ENCODE results near the gene TEX19.
"Not testable (repeated sequence)": the region's sequence is repeated elsewhere in the genome, so short reads cannot be mapped to it uniquely, and the experiment has no call there.

The TEX19 gene

GRCh38 chr17:82351713-82352488 is 7.1 kb upstream of the TEX19 start:
- DNase-seq (ENCODE audit: extremely low read depth in 1 of 2, low read depth in 1 of 2), result peak; percentile 60 to 68

- DNase-seq (ENCODE audit: extremely low read depth in 1 of 2, low read depth in 1 of 2), result no peak
Observed at GRCh38 chr17:82353484-82353883, 5.6 kb upstream of the TEX19 start.

DNA sequence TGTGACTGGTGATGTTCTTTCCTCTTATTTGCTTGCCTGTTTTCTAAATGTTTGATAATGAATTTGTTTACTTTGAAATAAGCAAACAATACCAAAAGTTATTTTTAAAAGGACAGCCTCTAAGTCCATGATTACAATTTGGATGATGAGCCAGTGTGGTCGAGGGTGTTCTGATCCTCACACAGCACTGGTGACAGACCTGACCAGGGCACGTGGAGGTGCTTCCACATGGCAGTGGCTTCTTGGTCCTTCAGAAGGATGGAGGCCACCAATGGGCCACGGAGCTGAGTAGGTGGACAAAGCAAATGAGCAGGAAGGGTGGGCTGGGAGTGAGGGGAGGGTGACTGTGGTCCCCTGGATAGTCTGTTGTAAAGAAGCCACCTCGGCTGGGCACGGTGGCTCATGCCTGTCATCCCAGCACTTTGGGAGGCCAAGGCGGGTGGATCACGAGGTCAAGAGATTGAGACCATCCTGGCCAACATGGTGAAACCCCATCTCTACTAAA is 4.2 kb upstream of the TEX19 start:
- no peak for DNase-seq (ENCODE audit: extremely low read depth in 1 of 2, low read depth in 1 of 2)

DNA sequence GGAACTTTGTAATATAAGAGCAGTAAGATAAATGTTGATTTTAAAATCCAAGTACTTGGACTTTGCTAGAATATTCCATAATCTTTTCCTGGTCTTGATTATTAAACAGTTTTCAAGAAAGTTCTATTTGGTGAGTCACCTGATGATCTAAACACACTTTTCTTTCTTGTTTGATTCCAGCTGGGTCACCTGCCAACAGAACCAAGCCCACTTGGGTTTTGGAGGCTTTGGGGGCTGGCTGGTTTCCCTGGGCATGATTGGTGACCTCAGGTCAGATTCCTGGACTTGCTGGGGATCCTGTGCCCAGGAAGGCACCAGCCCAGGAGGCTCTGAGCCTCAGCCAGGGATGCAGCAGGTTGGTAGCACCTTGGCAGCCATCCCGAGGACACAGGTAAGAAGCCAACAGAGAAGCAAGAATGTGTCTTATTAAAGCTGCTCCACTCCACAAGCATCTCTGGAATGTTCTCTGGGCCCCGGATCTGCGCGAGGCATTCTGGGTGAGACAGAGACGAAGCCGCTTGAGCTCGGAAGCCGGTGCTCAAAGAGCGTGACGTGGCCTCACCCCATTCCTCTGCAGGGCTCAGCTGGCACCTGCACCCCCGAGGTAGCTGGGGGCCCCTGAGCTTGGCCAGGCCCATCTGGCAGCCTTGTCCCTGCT is 3.1 kb upstream of the TEX19 start:
- no peak for DNase-seq (ENCODE audit: extremely low read depth in 1 of 2, low read depth in 1 of 2)

GRCh38 chr17:82356845-82357355 is 2.1 kb upstream of the TEX19 start:
- no peak for DNase-seq (ENCODE audit: extremely low read depth in 1 of 2, low read depth in 1 of 2)

DNA sequence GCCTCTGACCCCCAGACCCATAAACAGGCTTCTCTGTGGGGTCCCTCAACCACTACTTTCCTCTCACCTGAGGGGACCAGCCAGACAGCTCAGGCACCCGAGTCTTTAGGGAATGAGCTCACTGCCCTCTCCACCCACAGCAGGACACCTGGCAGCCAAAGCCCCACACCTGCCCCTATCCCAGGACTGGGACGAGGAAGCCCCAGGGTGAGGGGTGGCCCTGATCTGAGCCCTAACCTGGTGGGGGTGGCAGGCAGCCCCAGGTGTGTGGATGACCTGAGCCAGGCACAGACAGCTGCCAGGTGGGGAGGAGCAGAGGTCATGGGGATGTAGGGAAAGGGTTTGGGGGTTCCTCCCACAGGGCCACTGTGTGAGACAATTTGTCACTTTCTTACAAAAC is 1.7 kb upstream of the TEX19 start:
- no peak for DNase-seq (ENCODE audit: extremely low read depth in 1 of 2, low read depth in 1 of 2)

DNA sequence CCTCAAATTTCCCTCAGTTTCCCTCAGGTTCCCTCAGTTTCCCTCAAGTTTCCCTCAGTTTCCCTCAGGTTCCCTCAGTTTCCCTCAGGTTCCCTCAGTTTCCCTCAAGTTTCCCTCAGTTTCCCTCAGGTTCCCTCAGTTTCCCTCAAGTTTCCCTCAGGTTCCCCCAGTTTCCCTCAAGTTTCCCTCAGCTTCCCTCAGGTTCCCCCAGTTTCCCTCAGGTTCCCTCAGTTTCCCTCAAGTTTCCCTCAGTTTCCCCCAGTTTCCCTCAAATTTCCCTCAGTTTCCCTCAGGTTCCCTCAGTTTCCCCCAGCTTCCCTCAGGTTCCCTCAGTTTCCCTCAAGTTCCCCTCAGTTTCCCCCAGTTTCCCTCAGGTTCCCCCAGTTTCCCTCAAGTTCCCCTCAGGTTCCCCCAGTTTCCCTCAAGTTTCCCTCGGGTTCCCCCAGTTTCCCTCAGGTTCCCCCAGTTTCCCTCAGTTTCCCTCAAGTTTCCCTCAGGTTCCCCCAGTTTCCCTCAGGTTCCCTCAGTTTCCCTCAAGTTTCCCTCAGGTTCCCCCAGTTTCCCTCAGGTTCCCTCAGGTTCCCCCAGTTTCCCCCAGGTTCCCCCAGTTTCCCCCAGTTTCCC is 516 bp downstream of the TEX19 start:
- DNase-seq (ENCODE audit: extremely low read depth in 1 of 2, low read depth in 1 of 2), result not testable (repeated sequence)

DNA sequence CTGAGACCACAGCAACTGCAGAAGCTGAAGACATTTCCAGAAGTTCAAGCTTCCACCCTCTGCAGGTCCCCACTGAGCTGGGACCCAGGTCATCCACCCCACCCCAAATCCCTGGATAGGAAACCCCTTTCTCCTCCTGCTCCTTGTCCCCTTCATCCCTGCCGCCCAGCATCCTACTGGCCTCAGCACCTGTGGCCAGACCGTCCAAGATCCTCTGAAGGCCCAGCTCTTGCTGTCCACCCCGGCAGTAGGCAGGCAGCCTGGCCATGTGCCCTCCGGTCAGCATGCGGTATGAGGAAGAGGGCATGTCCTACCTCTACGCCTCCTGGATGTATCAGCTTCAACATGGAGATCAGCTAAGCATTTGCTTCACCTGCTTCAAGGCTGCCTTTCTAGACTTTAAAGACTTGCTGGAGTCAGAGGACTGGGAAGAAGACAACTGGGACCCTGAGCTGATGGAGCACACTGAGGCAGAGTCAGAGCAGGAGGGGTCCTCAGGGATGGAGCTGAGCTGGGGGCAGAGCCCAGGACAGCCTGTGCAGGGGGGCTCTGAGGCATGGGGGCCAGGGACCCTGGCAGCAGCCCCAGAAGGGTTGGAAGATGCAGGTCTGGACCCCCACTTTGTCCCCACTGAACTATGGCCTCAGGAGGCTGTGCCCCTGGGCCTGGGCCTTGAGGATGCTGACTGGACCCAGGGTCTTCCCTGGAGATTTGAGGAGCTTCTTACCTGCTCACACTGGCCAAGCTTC is 3.0 kb downstream of the TEX19 start:
- no peak for DNase-seq (ENCODE audit: extremely low read depth in 1 of 2, low read depth in 1 of 2)

- no peak for DNase-seq (ENCODE audit: extremely low read depth in 1 of 2, low read depth in 1 of 2)
Observed at GRCh38 chr17:82365606-82366295, 6.7 kb downstream of the TEX19 start.

DNA sequence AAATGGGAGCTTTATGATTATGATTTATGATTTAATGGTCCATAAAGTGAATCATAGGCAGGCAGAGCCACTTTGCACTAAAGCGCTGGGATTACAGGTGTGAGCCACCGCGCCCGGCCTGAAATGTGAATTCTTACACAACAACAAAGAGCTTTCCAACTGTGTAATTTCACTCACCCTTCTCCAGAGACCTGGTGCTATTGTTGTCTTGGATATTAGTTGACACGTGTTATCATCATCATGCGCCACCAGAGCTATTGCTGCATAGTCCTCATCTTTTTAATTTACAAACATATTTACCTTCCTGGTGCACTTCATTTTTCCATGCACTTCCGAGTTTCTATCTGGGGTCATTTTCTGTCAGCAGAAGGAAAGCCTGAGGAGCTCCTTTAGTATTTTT is 7.7 kb downstream of the TEX19 start:
- no peak for DNase-seq (ENCODE audit: extremely low read depth in 1 of 2, low read depth in 1 of 2)

DNA sequence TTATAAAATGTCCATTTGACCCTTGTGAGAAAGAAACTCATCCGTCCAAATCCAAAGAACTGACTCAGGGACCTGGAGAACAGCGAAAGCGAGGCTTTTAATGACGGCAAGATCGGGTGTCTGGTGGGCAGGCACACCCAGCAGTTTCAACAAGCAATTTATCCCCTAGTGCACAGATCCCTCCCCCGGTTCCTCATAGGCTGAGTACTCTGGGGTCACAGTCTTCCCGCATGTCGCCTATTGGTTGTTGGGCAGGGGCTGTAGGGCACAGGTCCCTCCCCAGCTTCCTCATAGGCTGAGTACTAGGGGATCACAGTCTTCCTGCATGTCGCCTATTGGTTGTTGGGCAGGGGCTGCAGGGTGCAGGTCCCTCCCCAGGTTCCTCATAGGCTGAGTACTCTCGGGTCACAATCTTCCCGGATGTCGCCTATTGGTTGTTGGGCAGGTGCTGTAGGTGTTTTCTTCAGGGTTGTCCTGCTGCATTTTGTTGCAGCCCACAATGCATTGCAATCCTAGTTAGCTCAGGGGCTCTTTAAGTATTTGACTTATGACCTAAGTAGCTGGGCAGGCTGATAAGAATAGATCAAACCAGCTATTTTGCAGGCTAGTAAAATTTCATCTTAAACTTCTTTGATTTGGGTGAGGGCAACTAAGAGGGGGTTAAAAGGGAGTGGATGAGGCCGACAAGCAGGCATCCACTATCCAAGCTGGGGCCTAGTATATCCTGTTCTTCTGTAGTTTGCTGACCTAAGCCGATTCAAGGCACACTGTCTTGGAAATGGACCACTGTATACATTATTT is 8.9 kb downstream of the TEX19 start:
- no peak for DNase-seq (ENCODE audit: extremely low read depth in 1 of 2, low read depth in 1 of 2)

DNA sequence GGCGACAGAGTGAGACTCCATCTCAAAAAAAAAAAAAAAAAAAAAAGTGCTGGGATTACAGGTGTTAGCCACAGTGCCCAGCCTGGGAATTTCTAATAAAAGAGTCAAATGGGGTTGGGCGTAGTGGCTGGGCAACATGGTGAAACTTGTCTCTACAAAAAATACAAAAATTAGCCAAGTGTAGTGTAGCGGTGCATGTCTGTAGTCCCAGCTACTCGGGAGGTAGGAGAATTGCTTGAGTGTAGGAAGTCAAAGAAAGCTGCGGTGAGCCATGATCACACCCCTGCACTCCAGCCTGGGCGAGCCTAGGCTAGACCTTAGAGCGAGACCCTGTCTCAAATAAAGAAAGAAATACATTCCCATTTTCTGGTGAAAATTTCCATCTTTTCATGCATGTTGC is 10.2 kb downstream of the TEX19 start:
- DNase-seq (ENCODE audit: extremely low read depth in 1 of 2, low read depth in 1 of 2), result no peak

GRCh38 chr17:82370471-82371332 is 11.7 kb downstream of the TEX19 start:
- DNase-seq (ENCODE audit: extremely low read depth in 1 of 2, low read depth in 1 of 2), result no peak

DNA sequence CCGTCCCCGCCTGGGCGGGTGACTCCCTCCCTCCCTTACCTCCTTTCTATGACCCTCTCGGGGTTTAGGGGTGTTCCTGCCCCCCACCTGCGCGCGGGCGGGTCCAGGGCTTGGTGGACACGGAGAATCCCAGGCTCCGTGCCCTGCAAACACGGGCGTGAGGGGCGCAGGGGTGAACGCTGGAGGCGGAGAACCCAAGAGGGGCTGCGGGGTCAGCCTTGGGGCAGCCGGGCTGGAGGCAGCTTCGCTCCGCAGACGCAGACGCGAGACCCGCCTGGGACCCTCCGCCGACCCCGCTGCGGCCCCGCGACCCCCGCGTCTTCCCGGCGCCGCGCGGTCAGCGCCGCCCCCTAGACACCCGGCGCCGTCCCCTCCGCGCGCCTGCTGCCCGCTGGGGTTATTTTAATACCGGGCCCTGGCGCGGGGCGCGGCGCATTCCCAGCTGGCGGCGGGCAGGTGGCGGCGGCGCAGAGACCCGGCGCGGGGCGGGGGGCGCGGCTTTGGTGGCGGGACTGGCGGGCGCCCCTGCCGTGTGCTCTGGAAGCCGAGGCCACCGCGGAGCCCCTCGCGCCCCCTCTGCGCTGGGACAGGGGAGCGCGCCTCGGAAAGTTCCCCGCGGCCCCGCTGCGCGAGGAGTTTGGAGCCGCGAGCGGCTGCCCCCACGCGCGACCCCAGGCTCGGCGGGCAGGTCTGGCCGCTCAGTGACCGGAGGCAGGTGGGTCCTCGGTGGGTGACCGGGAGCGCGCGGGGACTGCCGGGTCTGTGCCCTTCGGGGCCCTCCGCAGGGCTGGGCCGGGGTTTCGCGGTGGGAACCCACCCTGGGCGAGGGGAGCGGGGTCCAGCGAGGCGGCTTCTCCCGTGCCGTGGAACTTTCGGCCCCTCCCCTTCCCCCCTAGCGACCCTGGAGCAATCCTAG is 12.5 kb downstream of the TEX19 start, which contains the start of gene UTS2R:
Gene UTS2R, plus strand, starts transcription at position 433 of the 916 bp plus-strand sequence. CDS start 2,560 bp downstream, outside the sequence.
- DNase-seq (ENCODE audit: extremely low read depth in 1 of 2, low read depth in 1 of 2), result no peak

DNA sequence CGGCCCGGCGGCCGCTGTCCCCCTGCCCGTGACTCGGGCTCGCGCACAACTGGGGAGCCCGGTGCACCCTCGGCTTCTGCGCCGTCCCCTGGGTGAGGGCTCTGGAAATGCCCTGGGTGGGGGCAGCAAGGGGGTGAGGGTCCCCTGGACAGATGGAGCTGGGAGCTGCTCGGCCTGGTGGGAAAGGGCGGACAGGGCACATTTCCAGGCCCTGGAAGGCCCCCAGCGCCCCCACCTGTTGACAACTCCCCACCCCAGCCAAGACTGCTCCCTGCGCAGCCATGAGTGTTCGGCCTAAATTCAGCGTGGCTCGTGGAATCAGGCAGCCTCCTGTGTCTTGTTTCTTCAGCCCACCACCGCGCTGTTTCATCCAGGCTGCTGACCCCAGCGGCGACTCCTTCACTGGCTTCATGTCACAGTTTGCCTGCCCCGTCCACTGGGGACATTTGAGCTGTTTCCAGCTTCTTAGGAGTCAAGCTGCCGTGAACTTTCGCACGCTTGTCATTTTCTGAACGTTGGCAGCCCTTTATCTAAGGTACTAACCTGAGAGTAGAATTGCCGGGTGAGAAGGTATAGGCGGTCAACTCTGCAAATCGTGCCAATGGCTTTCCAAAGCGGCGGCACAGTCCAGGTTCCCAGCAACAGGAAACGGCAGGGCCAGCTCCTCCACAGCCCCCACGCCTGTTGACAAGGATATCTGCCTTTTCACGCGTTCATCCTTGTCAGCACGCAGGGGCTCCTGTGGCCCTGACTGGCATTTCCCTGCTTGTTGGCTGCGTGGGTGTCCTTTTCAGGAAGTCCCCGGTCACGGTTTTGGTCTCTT is 13.4 kb downstream of the TEX19 start:
- no peak for DNase-seq (ENCODE audit: extremely low read depth in 1 of 2, low read depth in 1 of 2)

GRCh38 chr17:82373072-82373452 is 14.0 kb downstream of the TEX19 start:
- DNase-seq (ENCODE audit: extremely low read depth in 1 of 2, low read depth in 1 of 2), result not testable (repeated sequence)

Data from activated CD8-positive, alpha-beta memory T cell treated with anti-CD3 and anti-CD28 coated beads for 1 hour (primary cell).